HepG2 (cell line): Measurements from ENCODE around the gene ACAD11. TPM values are rescaled to one million over a fixed set of nuclear protein-coding genes. Genes with fewer than 3 reads are reported as not detected.

Experiments used
- ATAC-seq: fragments of 200-7000 bp; cut with Tn5 transposase; 3 replicates; pipeline ENCODE4 v1.9.1; 2020; ENCODE audit warnings: mild to moderate bottlenecking, moderate library complexity
- BruUV-seq: library from RNA; stranded (reverse); fragments of 400-500 nt; replicated peaks from 2 replicates; lab custom pipeline; 2021; lab: Mats Ljungman, UMichigan
- CTCF ChIA-PET: fragments of 300-600 bp; formaldehyde crosslinking; extraction: SDS; loops from one replicate; lab custom pipeline; 2021; ENCODE audit warnings: low total read pairs, inconsistent platforms, low intra/inter-chr PET ratio; lab: Yijun Ruan, JAX
- POLR2A ChIA-PET: fragments of 350-600 bp; sonication (Branson Sonifier 250); formaldehyde crosslinking; loops from one replicate; lab custom pipeline; 2020; ENCODE audit warnings: antibody characterized with exemption, inconsistent platforms; lab: Yijun Ruan, JAX
- DNase-seq: peaks from one replicate; pipeline ENCODE4 v3.0.0-alpha.2; 2015; ENCODE audit warnings: low spot score
- FAIRE-seq: peaks from 3 replicates; lab custom pipeline; 2011; peaks lifted over from hg19 to GRCh38; lab: Jason Lieb, UNC
- H2AFZ ChIP-seq: one replicate; pipeline ENCODE4 v1.6.1; 2011; ENCODE audit warnings: low read length, inconsistent platforms
- H3K27ac ChIP-seq: fragments of 300-600 bp; 3 replicates; pipeline ENCODE4 v1.8.0; 2011; ENCODE audit warnings: mixed run types, mild to moderate bottlenecking, mixed read lengths, low read length, inconsistent platforms; ENCODE audit not compliant: insufficient read depth; ENCODE audit errors: extremely low read length
- H3K27me3 ChIP-seq, 2 experiments: fragments of 200-600 bp in 1 of 2; 2 replicates in 1 of 2; 3 replicates in 1 of 2; pipeline versions ENCODE4 v1.6.0 to v1.8.0; 2011; ENCODE audit warnings: low read length in 2 of 2, mild to moderate bottlenecking in 2 of 2, moderate library complexity in 2 of 2, inconsistent platforms in 1 of 2; ENCODE audit not compliant: insufficient read depth in 2 of 2, control insufficient read depth in 1 of 2
- H3K36me3 ChIP-seq, 2 experiments: fragments of 200-600 bp in 1 of 2; replicated peaks in 1 of 2; 2 replicates in 1 of 2; 3 replicates in 1 of 2; pipeline versions ENCODE4 v1.5.1 to v1.8.0; 2011; ENCODE audit warnings: low read length in 2 of 2, inconsistent platforms in 1 of 2; ENCODE audit not compliant: insufficient read depth in 2 of 2, control insufficient read depth in 1 of 2
- H3K4me1 ChIP-seq: 2 replicates; pipeline ENCODE4 v1.5.1; 2012; ENCODE audit warnings: low read length, inconsistent platforms; ENCODE audit not compliant: insufficient read depth
- H3K4me2 ChIP-seq: 2 replicates; pipeline ENCODE4 v1.6.0; 2011; ENCODE audit warnings: low read depth, low read length, inconsistent platforms
- H3K4me3 ChIP-seq, 3 experiments: fragments of 200-600 bp in 1 of 3; sonication (generic), shearing (Covaris generic) in 1 of 3; replicated peaks in 1 of 3; 2 replicates each; pipeline ENCODE4 v1.5.1; 2011 to 2016; ENCODE audit warnings: low read length in 3 of 3, inconsistent platforms in 2 of 3, low read depth in 2 of 3, mild to moderate bottlenecking in 2 of 3, control low read depth in 1 of 3, mixed read lengths in 1 of 3; ENCODE audit not compliant: insufficient read depth in 1 of 3
- H3K79me2 ChIP-seq: one replicate; pipeline ENCODE4 v1.6.1; 2011; ENCODE audit warnings: low read length, inconsistent platforms; ENCODE audit not compliant: insufficient read depth
- H3K9ac ChIP-seq: 2 replicates; pipeline ENCODE4 v1.6.0; 2011; ENCODE audit warnings: mild to moderate bottlenecking, low read depth, low read length, inconsistent platforms; ENCODE audit not compliant: insufficient read depth
- H3K9me3 ChIP-seq: 2 replicates; pipeline ENCODE4 v1.5.1; 2012; ENCODE audit warnings: mild to moderate bottlenecking, low read length
- H4K20me1 ChIP-seq: 2 replicates; pipeline ENCODE4 v1.6.0; 2011; ENCODE audit warnings: inconsistent platforms, mild to moderate bottlenecking, low read length, moderate library complexity; ENCODE audit not compliant: insufficient read depth
- MAFF ChIP-seq: IDR thresholded peaks from 2 replicates; pipeline ENCODE4 v1.6.1; 2011; ENCODE audit warnings: low read depth, low read length, improper control_type of control experiment
- MAFG ChIP-seq: sonication (generic); formaldehyde crosslinking; IDR thresholded peaks from 2 replicates; pipeline ENCODE4 v1.5.1; 2020; ENCODE audit warnings: mild to moderate bottlenecking, missing genetic modification reagents
- PBX2 ChIP-seq: IDR thresholded peaks from 2 replicates; pipeline ENCODE4 v1.6.1; 2016; ENCODE audit warnings: control low read depth
- PCBP2 ChIP-seq: fragments of 200-400 bp; formaldehyde crosslinking; optimal IDR thresholded peaks from 2 replicates; pipeline ENCODE3; 2018; ENCODE audit warnings: low read length, low read depth; ENCODE audit not compliant: poor library complexity, severe bottlenecking
- RCOR2 ChIP-seq: IDR thresholded peaks from 2 replicates; pipeline ENCODE4 v1.6.1; 2016; ENCODE audit warnings: missing biosample characterization, missing genetic modification reagents
- RFXANK ChIP-seq: IDR thresholded peaks from 2 replicates; pipeline ENCODE4 v1.6.1; 2016
- SAFB2 ChIP-seq: sonication (generic); formaldehyde crosslinking; IDR thresholded peaks from 2 replicates; pipeline ENCODE4 v1.5.1; 2020; ENCODE audit warnings: missing genetic modification reagents, low read depth, mild to moderate bottlenecking, borderline replicate concordance
- SMAD9 ChIP-seq: sonication (generic); formaldehyde crosslinking; IDR thresholded peaks from 2 replicates; pipeline ENCODE4 v1.5.1; 2020; ENCODE audit warnings: mild to moderate bottlenecking, missing genetic modification reagents
- STAT5B ChIP-seq: sonication (generic); formaldehyde crosslinking; IDR thresholded peaks from 2 replicates; pipeline ENCODE4 v1.4.0; 2020; ENCODE audit warnings: missing genetic modification reagents
- TSC22D2 ChIP-seq: sonication (generic); formaldehyde crosslinking; IDR thresholded peaks from 2 replicates; pipeline ENCODE4 v1.5.1; 2020; ENCODE audit warnings: missing genetic modification reagents, mild to moderate bottlenecking, borderline replicate concordance
- ZNF318 ChIP-seq: sonication (generic); formaldehyde crosslinking; IDR thresholded peaks from 2 replicates; pipeline ENCODE4 v1.4.0; 2020; ENCODE audit warnings: mild to moderate bottlenecking, missing genetic modification reagents
- WGBS: methylation state at CpG from one replicate; pipeline ENCODE4 v1.1.6; 2017; ENCODE audit warnings: low lambda C conversion rate; 5-methylcytosine and 5-hydroxymethylcytosine counted together
- in situ Hi-C: cut with HindIII; loops from 2 replicates; pipeline ENCODE4 v1.10.0; 2017; ENCODE audit warnings: low pct_unique_long_range_greater_than_20kb; ENCODE audit not compliant: extremely low pct_ligation_motif_present
- intact Hi-C: fragments of 100-400 bp; cut with micrococcal nuclease; formaldehyde crosslinking; loops from one replicate; pipeline ENCODE4 v1.10.0; 2022; ENCODE audit not compliant: unreplicated experiment
- polyA plus RNA-seq, 8 experiments: library from polyadenylated mRNA; depleted of rRNA in 3 of 8; stranded (reverse) in 7 of 8; unstranded in 1 of 8; fragments of >200 nt; fragmentation: Illumina TruSeq in 4 of 8; extraction: Trizol in 4 of 8; gene quantifications; 2 replicates each; pipeline versions ENCODE4 v1.2.1 to v1.2.3, GENCODE V29; 2011 to 2016; ENCODE audit warnings: low read depth in 4 of 8, missing spikeins in 1 of 8, mixed read lengths in 1 of 8; ENCODE audit not compliant: insufficient read depth in 1 of 8
- total RNA-seq, 5 experiments: library from RNA; depleted of rRNA; stranded (reverse); fragments of >200 nt; fragmentation: Illumina TruSeq; extraction: Trizol; gene quantifications; 2 replicates each; pipeline ENCODE4 v1.2.3, GENCODE V29; 2016; ENCODE audit warnings: low read depth in 1 of 5
- TF ChIP-seq, protein P1 (sequence below): sonication (generic); formaldehyde crosslinking; IDR thresholded peaks from 2 replicates; pipeline ENCODE4 v1.4.0; 2020; ENCODE audit warnings: missing genetic modification reagents
- TF ChIP-seq, protein P2 (sequence below): sonication (generic); formaldehyde crosslinking; IDR thresholded peaks from 2 replicates; pipeline ENCODE4 v1.5.1; 2020; ENCODE audit warnings: missing genetic modification reagents, mild to moderate bottlenecking, borderline replicate concordance

ACAD11 gene
- total and polyA plus RNA-seq, 2 of the 13 experiments (the other 11 are each of a cell fraction or from before 2014, with no cell fraction given), result 30.6 to 56.9 TPM

DNA sequence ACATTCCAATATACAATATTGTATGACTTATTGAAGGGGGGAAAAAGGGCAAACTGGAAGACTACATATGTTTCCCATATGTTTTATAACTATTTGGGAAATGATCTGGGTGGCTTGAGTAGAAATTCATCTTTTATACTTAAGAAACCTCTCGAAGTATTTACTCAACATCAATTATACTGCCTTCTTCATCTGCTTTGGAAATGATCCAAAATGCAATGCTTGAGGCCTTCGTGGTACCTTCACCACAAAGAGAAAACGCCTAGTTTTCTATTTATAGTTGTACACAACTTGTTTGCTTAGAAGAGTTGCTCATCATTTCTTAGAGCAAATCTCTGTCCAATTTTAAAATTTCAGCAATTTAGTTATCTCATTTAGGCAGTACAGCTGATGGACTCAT is 43.7 kb downstream of the ACAD11 start:
- intact Hi-C loops, result no loop called here
- Histone ChIP-seq H3K27me3 (no peaks in the 10 kb centered on the region), H3K4me3 (no peak overlapping the region), H3K9ac (no peak overlapping the region)
- POLR2A ChIA-PET, result no interaction called here
- TF ChIP-seq RCOR2 (CRISPR knock-in tag) (no peak), MAFG (CRISPR knock-in tag) (no peak), SMAD9 (no peak), MAFF (no peak), SAFB2 (no peak), PCBP2 (no peak), ZNF318 (CRISPR knock-in tag) (no peak), STAT5B (CRISPR knock-in tag) (no peak), RFXANK (CRISPR knock-in tag) (no peak), TSC22D2 (CRISPR knock-in tag) (no peak), PBX2 (CRISPR knock-in tag) (no peak)
- TF ChIP-seq, protein P1, sequence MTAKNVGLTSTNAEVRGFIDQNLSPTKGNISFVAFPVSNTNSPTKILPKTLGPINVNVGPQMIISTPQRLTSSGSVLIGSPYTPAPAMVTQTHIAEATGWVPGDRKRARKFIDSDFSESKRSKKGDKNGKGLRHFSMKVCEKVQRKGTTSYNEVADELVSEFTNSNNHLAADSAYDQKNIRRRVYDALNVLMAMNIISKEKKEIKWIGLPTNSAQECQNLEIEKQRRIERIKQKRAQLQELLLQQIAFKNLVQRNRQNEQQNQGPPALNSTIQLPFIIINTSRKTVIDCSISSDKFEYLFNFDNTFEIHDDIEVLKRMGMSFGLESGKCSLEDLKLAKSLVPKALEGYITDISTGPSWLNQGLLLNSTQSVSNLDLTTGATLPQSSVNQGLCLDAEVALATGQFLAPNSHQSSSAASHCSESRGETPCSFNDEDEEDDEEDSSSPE (CRISPR knock-in tag), result no peak
- TF ChIP-seq, protein P2, sequence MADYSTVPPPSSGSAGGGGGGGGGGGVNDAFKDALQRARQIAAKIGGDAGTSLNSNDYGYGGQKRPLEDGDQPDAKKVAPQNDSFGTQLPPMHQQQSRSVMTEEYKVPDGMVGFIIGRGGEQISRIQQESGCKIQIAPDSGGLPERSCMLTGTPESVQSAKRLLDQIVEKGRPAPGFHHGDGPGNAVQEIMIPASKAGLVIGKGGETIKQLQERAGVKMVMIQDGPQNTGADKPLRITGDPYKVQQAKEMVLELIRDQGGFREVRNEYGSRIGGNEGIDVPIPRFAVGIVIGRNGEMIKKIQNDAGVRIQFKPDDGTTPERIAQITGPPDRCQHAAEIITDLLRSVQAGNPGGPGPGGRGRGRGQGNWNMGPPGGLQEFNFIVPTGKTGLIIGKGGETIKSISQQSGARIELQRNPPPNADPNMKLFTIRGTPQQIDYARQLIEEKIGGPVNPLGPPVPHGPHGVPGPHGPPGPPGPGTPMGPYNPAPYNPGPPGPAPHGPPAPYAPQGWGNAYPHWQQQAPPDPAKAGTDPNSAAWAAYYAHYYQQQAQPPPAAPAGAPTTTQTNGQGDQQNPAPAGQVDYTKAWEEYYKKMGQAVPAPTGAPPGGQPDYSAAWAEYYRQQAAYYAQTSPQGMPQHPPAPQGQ (CRISPR knock-in tag), result no peak
- TF ChIP-seq, all 625 proteins: peak for 0
- DNase-seq (no peak), FAIRE-seq (no peak), ATAC-seq (no peak)
- 94% methylated on average over 3 of the region's 3 CpGs for WGBS
- no peaks in the 10 kb centered on the region for H3K9me3 ChIP-seq
- H3K79me2 ChIP-seq, result no peaks in the 10 kb centered on the region
- in situ Hi-C loops, result no loop called here
- no peak overlapping the region for H3K27ac ChIP-seq
- peaks cover 2 to 9% of the 10 kb centered on the region in 2 experiments; a peak in 2 of 5 replicates for H3K36me3 ChIP-seq
- H4K20me1 ChIP-seq, result no peaks in the 10 kb centered on the region
- no TSS peak for BruUV-seq
- CTCF ChIA-PET, result no interaction called here
- H3K4me1 ChIP-seq, result no peaks in the 10 kb centered on the region
- no peak overlapping the region for H2AFZ ChIP-seq
- H3K4me2 ChIP-seq, result no peak overlapping the region
